Type B pancreatic cell (in vitro differentiated cells): ENCODE data around the gene PKNOX2. TPM values are rescaled to one million over a fixed set of nuclear protein-coding genes. Genes with fewer than 3 reads are reported as not detected.

Experiments
- DNase-seq: peaks from one replicate; pipeline ENCODE4 v3.0.0; 2021; ENCODE audit warnings: mixed read lengths; ENCODE audit not compliant: unreplicated experiment; ENCODE audit errors: extremely low spot score
- H3K27ac Mint-ChIP-seq: 2 replicates; pipeline ENCODE4 v1.8.0; 2021; ENCODE audit warnings: mild to moderate bottlenecking, mixed read lengths
- H3K27me3 Mint-ChIP-seq: 2 replicates; pipeline ENCODE4 v1.8.0; 2021; ENCODE audit warnings: mixed read lengths
- H3K36me3 Mint-ChIP-seq: 2 replicates; pipeline ENCODE4 v1.8.0; 2021; ENCODE audit warnings: mixed read lengths
- H3K4me1 Mint-ChIP-seq: one replicate; pipeline ENCODE4 v1.8.0; 2021; ENCODE audit warnings: mixed read lengths; ENCODE audit not compliant: unreplicated experiment
- H3K4me3 Mint-ChIP-seq: 2 replicates; pipeline ENCODE4 v1.8.0; 2021; ENCODE audit warnings: mild to moderate bottlenecking, mixed read lengths
- H3K9me3 Mint-ChIP-seq: 2 replicates; pipeline ENCODE4 v1.8.0; 2021; ENCODE audit warnings: mixed read lengths
- CTCF ChIP-seq: fragments of 200-600 bp; sonication (generic); conservative IDR thresholded peaks from 2 replicates; pipeline ENCODE4 v1.5.0; 2021; ENCODE audit warnings: antibody characterized with exemption, mild to moderate bottlenecking
- total RNA-seq: library from RNA; stranded (reverse); gene quantifications from 2 replicates; pipeline ENCODE4 v1.2.1, GENCODE V29; 2021; ENCODE audit warnings: low replicate concordance

PKNOX2 gene
- total RNA-seq, 1 donor from 2014 or later = 15.3 TPM

DNA sequence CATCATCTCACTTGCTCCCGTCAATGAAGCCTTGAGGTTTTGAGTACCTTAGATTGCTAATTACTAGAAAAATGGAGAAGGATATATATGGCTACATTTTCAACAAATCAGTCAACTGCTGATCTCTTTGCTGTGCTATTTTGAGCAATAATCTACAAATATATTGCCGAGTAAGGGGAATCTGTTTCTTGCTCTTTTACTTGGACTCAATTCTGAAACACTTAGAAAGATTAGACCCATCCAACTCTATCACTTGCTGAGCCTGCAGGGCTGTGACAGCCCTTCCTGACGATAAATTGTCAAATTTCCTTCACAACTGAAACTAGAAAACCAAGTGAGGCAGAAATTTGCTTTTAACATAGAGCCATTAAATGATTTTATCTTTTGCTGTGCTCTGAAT, 314.6 kb downstream of the PKNOX2 start:
- H3K9me3 Mint-ChIP-seq = no peaks in the 10 kb centered on the region
- H3K4me3 Mint-ChIP-seq = no peak overlapping the region
- no peaks in the 10 kb centered on the region for H3K4me1 Mint-ChIP-seq
- H3K27me3 Mint-ChIP-seq = no peaks in the 10 kb centered on the region
- no peaks in the 10 kb centered on the region for H3K36me3 Mint-ChIP-seq
- H3K27ac Mint-ChIP-seq = no peak overlapping the region
- no peak for DNase-seq
- TF ChIP-seq CTCF = no peak

DNA sequence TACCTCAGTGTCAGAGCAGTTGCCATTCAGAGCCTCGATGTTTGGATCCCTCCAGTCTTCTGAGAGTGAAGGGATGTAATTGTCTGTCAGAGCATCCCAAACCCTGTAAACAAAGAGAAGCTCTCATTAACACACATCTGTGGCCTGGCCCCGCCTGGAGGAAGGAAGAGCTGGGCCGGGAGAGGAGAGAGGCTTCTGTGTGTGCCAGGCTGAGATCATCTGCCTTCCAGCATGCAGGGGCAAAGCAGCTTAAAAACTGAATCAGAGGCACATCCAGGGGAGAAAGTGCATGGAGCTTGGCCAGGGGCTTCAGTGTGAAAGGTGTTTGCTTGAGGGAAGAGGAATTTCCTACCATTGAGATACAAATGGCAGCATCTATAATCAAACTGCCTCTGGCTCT, 317.0 kb downstream of the PKNOX2 start:
- no peaks in the 10 kb centered on the region for H3K27me3 Mint-ChIP-seq
- no peak overlapping the region for H3K4me3 Mint-ChIP-seq
- no peak for TF ChIP-seq CTCF
- no peak for DNase-seq
- H3K9me3 Mint-ChIP-seq = no peaks in the 10 kb centered on the region
- no peaks in the 10 kb centered on the region for H3K4me1 Mint-ChIP-seq
- no peaks in the 10 kb centered on the region for H3K36me3 Mint-ChIP-seq
- no peak overlapping the region for H3K27ac Mint-ChIP-seq

Other genes with a start within 250 kb of the PKNOX2 start
- gene HEPN1, start 245.5 kb upstream of the PKNOX2 start, total RNA-seq = not detected in 2 replicates
- gene HEPACAM, start 228.7 kb upstream of the PKNOX2 start, total RNA-seq = 0.43 TPM in 1 of 2 replicates, not detected in the other
- 1.5 and 3.2 TPM in 2 replicates for gene CCDC15, start 210.5 kb upstream of the PKNOX2 start, total RNA-seq
- 1.3 TPM in 2 replicates for gene SLC37A2, start 101.4 kb upstream of the PKNOX2 start, total RNA-seq
- 17.2 and 33.2 TPM in 2 replicates for gene TMEM218, start 53.1 kb upstream of the PKNOX2 start, total RNA-seq